ENCODE measurements around the gene SRC.

Gene SRC

DNA sequence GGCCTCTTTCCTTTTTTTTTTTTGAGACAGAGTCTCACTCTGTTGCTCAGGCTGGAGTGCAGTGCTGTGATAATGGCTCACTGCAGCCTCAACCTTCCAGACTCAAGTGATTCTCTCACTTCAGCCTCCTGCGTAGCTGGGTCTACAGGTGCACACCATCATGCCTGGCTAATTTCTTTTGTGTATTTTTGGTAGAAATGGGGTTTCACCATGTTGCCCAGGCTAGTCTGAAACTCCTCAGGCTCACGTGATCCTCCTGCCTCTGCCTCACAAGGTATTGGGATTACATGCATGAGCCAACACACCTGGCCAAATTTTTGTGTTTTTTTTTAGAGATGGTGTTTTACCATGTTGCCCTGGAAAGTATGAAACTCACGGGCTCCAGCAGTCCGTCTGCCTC is 29.3 kb downstream of the SRC start:
- Histone ChIP-seq H3K27ac (ENCODE audit: low read depth in 2 of 2, low read length in 2 of 2) (no peak overlapping the region), H3K4me1 (ENCODE audit: control insufficient read depth in 2 of 2, insufficient read depth in 2 of 2, low read length in 2 of 2) (peaks cover 3% of the 10 kb centered on the region in 2 donors), H3K9ac (ENCODE audit: low read depth in 1 of 2, low read length in 2 of 2) (no peak overlapping the region), H3K9me3 (ENCODE audit: control insufficient read depth in 2 of 2, low read length in 2 of 2) (no peaks in the 10 kb centered on the region), H3K36me3 (ENCODE audit: control insufficient read depth in 2 of 2, insufficient read depth in 2 of 2, low read length in 2 of 2) (peaks cover 8 to 20% of the 10 kb centered on the region in 2 donors), H3K27me3 (ENCODE audit: control insufficient read depth in 2 of 2, insufficient read depth in 2 of 2, low read length in 2 of 2) (no peaks in the 10 kb centered on the region), H3K4me3 (ENCODE audit: low read length in 2 of 2) (no peak overlapping the region)

GRCh38 chr20:37376324-37376723 is 30.4 kb downstream of the SRC start:
- peaks cover 10 to 20% of the 10 kb centered on the region in 2 donors for H3K36me3 ChIP-seq (ENCODE audit: control insufficient read depth in 2 of 2, insufficient read depth in 2 of 2, low read length in 2 of 2)
- no peaks in the 10 kb centered on the region for H3K27me3 ChIP-seq (ENCODE audit: control insufficient read depth in 2 of 2, insufficient read depth in 2 of 2, low read length in 2 of 2)
- no peak overlapping the region for H3K9ac ChIP-seq (ENCODE audit: low read depth in 1 of 2, low read length in 2 of 2)
- H3K4me1 ChIP-seq (ENCODE audit: control insufficient read depth in 2 of 2, insufficient read depth in 2 of 2, low read length in 2 of 2) = peaks cover 9 to 13% of the 10 kb centered on the region in 2 donors
- no peak overlapping the region for H3K27ac ChIP-seq (ENCODE audit: low read depth in 2 of 2, low read length in 2 of 2)
- no peaks in the 10 kb centered on the region for H3K9me3 ChIP-seq (ENCODE audit: control insufficient read depth in 2 of 2, low read length in 2 of 2)
- H3K4me3 ChIP-seq (ENCODE audit: low read length in 2 of 2) = no peak overlapping the region

DNA sequence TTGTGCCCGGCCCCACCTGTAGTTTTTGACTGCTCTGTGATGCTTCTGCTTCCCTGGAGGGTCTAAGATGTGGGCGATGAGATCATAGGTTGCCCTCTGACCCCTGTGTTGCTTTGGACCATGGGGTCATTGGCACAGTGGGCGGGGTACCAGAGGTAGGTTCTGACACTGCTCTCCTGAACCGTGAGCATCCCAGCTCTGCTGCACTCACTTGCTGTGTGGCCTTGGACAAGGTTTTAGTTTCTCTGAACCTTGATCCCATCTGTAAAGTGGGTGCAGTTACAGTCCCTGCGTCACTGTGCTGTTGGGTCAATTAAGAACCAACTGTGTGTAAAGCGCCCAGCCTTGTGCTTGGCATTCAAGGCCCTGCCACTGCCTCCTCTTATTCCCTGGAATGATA is 30.9 kb downstream of the SRC start:
- Histone ChIP-seq H3K9ac (ENCODE audit: low read depth in 1 of 2, low read length in 2 of 2) (no peak overlapping the region), H3K4me3 (ENCODE audit: low read length in 2 of 2) (no peak overlapping the region), H3K4me1 (ENCODE audit: control insufficient read depth in 2 of 2, insufficient read depth in 2 of 2, low read length in 2 of 2) (peaks cover 9 to 16% of the 10 kb centered on the region in 2 donors), H3K36me3 (ENCODE audit: control insufficient read depth in 2 of 2, insufficient read depth in 2 of 2, low read length in 2 of 2) (peaks cover 10 to 20% of the 10 kb centered on the region in 2 donors), H3K27ac (ENCODE audit: low read depth in 2 of 2, low read length in 2 of 2) (no peak overlapping the region), H3K27me3 (ENCODE audit: control insufficient read depth in 2 of 2, insufficient read depth in 2 of 2, low read length in 2 of 2) (no peaks in the 10 kb centered on the region), H3K9me3 (ENCODE audit: control insufficient read depth in 2 of 2, low read length in 2 of 2) (no peaks in the 10 kb centered on the region)

DNA sequence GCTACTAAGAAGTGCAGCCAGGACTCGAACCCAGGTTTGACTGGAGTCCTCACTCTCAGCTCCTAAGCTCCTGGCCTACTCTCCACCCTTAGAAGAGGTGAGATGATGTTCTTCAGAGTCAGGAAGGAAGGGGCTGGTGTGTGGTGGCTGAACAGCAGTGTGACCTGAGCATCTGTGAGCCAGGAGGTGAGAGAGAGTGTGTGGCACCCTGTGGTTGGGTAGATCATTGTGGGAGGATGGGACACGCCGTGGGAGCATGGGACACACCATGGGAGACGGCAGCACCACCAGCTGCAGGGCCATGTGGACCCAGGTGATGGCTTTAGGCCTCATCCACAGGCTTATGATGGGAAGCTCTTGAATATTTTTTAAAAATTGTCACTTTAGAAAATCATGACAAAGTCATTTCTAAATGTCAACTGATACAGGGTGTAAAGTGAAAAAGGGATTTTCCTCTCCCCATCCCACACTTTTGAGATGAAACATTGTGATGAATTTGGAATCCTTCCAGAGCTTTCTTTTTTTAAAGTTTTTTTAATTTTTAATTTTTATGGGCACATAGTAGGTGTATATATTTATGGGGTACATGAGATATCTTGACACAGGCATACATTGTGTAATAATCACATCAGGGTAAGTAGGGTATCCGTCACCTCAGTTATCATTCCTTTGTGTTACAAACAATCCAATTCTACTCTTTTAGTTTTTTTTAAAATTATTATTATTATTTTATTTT is 31.6 kb downstream of the SRC start:
- no peak overlapping the region for H3K27ac ChIP-seq (ENCODE audit: low read depth in 2 of 2, low read length in 2 of 2)
- H3K4me3 ChIP-seq (ENCODE audit: low read length in 2 of 2) = no peak overlapping the region
- peaks cover 9 to 18% of the 10 kb centered on the region in 2 donors for H3K4me1 ChIP-seq (ENCODE audit: control insufficient read depth in 2 of 2, insufficient read depth in 2 of 2, low read length in 2 of 2)
- no peaks in the 10 kb centered on the region for H3K27me3 ChIP-seq (ENCODE audit: control insufficient read depth in 2 of 2, insufficient read depth in 2 of 2, low read length in 2 of 2)
- H3K36me3 ChIP-seq (ENCODE audit: control insufficient read depth in 2 of 2, insufficient read depth in 2 of 2, low read length in 2 of 2) = peaks cover 10 to 24% of the 10 kb centered on the region in 2 donors
- H3K9ac ChIP-seq (ENCODE audit: low read depth in 1 of 2, low read length in 2 of 2) = no peak overlapping the region
- no peaks in the 10 kb centered on the region for H3K9me3 ChIP-seq (ENCODE audit: control insufficient read depth in 2 of 2, low read length in 2 of 2)

DNA sequence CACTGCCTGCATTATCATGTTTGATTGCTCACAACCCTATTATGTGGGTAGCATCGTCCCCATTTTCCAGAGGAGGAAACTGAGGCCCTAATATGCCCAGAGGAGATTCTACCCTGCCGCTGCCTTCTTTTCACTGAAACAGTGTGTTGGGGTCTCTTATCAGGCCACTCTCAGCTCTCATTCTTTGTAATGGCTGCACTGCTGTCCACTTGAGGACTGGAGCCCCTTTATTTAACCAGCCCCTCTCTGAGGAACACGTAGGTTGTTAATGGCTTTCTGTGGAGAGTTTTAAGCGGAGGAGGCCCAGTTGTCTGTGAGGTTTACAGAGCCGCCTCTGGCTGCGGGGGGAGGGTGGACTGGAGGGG is 32.5 kb downstream of the SRC start:
- no peaks in the 10 kb centered on the region for H3K27me3 ChIP-seq (ENCODE audit: control insufficient read depth in 2 of 2, insufficient read depth in 2 of 2, low read length in 2 of 2)
- no peak overlapping the region for H3K9ac ChIP-seq (ENCODE audit: low read depth in 1 of 2, low read length in 2 of 2)
- no peak overlapping the region for H3K27ac ChIP-seq (ENCODE audit: low read depth in 2 of 2, low read length in 2 of 2)
- peaks cover 9 to 18% of the 10 kb centered on the region in 2 donors for H3K4me1 ChIP-seq (ENCODE audit: control insufficient read depth in 2 of 2, insufficient read depth in 2 of 2, low read length in 2 of 2)
- H3K36me3 ChIP-seq (ENCODE audit: control insufficient read depth in 2 of 2, insufficient read depth in 2 of 2, low read length in 2 of 2) = peaks cover 10 to 24% of the 10 kb centered on the region in 2 donors
- H3K4me3 ChIP-seq (ENCODE audit: low read length in 2 of 2) = no peak overlapping the region
- H3K9me3 ChIP-seq (ENCODE audit: control insufficient read depth in 2 of 2, low read length in 2 of 2) = no peaks in the 10 kb centered on the region

DNA sequence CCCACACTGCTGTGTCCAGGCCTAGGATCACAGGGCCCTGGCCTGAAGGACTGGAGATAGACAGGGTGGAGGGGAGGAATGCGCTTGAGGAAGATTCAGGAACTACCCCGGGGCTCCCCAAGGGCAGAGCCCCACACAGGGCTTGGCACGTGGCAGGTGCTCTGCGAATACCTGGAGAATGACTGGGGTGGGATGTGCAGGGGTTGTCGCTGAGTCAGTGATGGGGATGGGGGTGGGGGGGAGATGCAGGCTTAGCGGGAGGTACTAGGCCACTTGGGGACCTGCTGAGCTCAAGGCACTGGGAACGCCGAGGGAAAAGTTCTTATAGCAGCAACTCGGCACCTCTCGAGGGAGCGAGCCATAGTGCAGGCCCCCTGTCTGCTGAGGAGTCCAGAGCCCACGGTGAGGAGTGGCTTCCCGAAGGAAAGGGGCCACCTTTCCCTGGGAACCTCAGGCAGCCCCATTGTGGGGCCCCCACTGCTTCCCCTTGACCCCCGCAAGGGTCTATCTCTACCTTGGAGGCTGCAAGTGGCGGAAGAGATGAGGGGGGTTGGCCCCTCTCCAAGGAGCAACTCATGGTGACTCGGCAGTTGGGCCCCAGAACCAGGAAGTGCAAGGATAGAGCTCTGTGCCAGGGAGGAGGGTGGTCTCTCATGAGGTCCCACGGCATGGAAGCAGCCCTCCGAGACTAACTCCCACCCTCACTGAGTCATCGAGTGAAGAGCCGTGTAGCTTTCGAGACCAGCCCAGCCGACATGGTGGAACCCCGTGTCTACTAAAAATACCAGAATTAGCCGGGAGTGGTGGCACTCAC is 33.1 kb downstream of the SRC start:
- Histone ChIP-seq H3K36me3 (ENCODE audit: control insufficient read depth in 2 of 2, insufficient read depth in 2 of 2, low read length in 2 of 2) (peaks cover 10 to 24% of the 10 kb centered on the region in 2 donors), H3K4me1 (ENCODE audit: control insufficient read depth in 2 of 2, insufficient read depth in 2 of 2, low read length in 2 of 2) (peaks cover 9 to 18% of the 10 kb centered on the region in 2 donors), H3K27ac (ENCODE audit: low read depth in 2 of 2, low read length in 2 of 2) (no peak overlapping the region), H3K9me3 (ENCODE audit: control insufficient read depth in 2 of 2, low read length in 2 of 2) (no peaks in the 10 kb centered on the region), H3K27me3 (ENCODE audit: control insufficient read depth in 2 of 2, insufficient read depth in 2 of 2, low read length in 2 of 2) (no peaks in the 10 kb centered on the region), H3K9ac (ENCODE audit: low read depth in 1 of 2, low read length in 2 of 2) (no peak overlapping the region), H3K4me3 (ENCODE audit: low read length in 2 of 2) (no peak overlapping the region)

DNA sequence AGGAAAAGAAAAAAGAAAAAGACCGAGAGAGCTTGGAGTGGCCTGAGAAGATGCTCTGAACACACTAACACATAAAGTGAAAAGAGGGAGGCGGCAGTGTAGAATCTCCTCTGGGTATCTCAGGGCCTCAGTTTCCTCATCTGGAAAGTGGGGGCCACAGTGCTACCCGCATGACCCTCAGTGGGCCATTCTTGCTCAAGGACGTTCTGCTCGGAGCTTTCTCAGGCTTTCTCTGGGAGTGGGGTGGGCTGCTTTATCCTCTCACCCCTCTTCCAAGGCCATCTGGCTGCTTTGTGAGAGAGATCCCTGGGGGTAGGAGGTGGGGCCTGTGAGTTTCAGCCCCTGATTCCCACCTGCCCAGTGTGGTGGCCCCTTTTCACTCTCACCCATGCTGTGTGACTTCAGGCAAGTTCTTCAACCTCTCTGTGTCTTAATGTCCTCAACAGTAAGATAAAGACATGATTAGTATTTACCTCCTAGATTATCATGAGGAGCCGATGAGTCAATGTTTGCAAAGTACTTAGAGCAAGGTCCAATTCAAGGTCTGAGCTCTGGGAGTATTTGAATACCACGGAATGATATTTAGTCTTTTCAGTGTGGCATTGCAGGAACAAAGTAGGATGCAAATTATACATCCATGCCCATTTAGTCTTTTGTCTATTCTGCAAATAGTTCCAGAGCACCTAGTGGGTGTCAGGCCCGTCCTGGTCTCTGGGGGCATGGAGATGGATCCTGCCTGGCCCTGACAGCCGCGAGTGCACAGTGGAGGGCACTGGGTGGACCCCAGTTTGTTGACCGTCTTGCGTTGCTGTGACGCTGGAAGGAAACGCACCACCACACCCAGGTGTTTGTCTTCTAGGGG is 34.3 kb downstream of the SRC start:
- no peaks in the 10 kb centered on the region for H3K9me3 ChIP-seq (ENCODE audit: control insufficient read depth in 2 of 2, low read length in 2 of 2)
- H3K4me3 ChIP-seq (ENCODE audit: low read length in 2 of 2) = no peak overlapping the region
- peaks cover 14 to 24% of the 10 kb centered on the region in 2 donors for H3K36me3 ChIP-seq (ENCODE audit: control insufficient read depth in 2 of 2, insufficient read depth in 2 of 2, low read length in 2 of 2)
- H3K9ac ChIP-seq (ENCODE audit: low read depth in 1 of 2, low read length in 2 of 2) = no peak overlapping the region
- peak overlapping the region; percentile 46 to 83 for H3K27ac ChIP-seq (ENCODE audit: low read depth in 2 of 2, low read length in 2 of 2)
- no peaks in the 10 kb centered on the region for H3K27me3 ChIP-seq (ENCODE audit: control insufficient read depth in 2 of 2, insufficient read depth in 2 of 2, low read length in 2 of 2)
- H3K4me1 ChIP-seq (ENCODE audit: control insufficient read depth in 2 of 2, insufficient read depth in 2 of 2, low read length in 2 of 2) = peaks cover 12 to 18% of the 10 kb centered on the region in 2 donors

DNA sequence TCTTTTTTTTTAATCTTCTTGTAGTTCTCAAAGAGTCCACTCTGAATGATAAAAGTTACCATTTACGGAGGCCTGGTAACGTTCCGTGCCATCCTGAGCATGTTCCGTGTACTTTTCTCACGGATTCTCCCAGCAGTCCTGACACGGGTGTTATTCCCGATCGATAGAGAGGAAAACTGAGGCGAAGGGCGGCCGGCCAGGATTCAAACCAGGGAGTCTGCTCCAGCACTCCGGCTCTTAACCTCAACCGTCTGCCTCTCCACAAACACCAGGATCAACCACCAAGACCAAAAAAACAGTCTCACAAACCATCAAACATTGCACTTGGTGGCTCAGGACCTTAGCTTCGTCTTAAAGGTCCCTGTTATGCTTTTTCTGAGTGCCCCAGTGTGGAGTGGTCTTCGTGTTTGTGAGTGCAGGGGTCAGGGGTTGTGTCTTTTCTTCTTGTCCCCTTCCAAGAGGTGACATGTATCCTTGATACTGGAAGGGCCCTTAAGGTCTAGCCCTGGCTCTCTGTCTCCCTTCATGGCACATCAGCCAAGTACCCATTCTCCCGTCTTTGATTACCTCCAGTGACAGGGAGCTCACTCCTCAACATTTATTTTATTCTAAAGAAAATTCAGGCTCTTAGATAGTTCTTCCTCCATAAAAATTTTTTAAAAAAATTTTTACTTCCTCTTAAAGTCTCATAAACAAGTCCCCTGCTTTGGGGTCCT is 35.1 kb downstream of the SRC start:
- Histone ChIP-seq H3K4me3 (ENCODE audit: low read length in 2 of 2) (no peak overlapping the region), H3K27me3 (ENCODE audit: control insufficient read depth in 2 of 2, insufficient read depth in 2 of 2, low read length in 2 of 2) (no peaks in the 10 kb centered on the region), H3K9ac (ENCODE audit: low read depth in 1 of 2, low read length in 2 of 2) (peak overlapping the region in 1 of 2 donors; percentile 5), H3K9me3 (ENCODE audit: control insufficient read depth in 2 of 2, low read length in 2 of 2) (no peaks in the 10 kb centered on the region), H3K4me1 (ENCODE audit: control insufficient read depth in 2 of 2, insufficient read depth in 2 of 2, low read length in 2 of 2) (peaks cover 12 to 18% of the 10 kb centered on the region in 2 donors), H3K36me3 (ENCODE audit: control insufficient read depth in 2 of 2, insufficient read depth in 2 of 2, low read length in 2 of 2) (peaks cover 15 to 25% of the 10 kb centered on the region in 2 donors), H3K27ac (ENCODE audit: low read depth in 2 of 2, low read length in 2 of 2) (peak overlapping the region; percentile 46 to 83)

DNA sequence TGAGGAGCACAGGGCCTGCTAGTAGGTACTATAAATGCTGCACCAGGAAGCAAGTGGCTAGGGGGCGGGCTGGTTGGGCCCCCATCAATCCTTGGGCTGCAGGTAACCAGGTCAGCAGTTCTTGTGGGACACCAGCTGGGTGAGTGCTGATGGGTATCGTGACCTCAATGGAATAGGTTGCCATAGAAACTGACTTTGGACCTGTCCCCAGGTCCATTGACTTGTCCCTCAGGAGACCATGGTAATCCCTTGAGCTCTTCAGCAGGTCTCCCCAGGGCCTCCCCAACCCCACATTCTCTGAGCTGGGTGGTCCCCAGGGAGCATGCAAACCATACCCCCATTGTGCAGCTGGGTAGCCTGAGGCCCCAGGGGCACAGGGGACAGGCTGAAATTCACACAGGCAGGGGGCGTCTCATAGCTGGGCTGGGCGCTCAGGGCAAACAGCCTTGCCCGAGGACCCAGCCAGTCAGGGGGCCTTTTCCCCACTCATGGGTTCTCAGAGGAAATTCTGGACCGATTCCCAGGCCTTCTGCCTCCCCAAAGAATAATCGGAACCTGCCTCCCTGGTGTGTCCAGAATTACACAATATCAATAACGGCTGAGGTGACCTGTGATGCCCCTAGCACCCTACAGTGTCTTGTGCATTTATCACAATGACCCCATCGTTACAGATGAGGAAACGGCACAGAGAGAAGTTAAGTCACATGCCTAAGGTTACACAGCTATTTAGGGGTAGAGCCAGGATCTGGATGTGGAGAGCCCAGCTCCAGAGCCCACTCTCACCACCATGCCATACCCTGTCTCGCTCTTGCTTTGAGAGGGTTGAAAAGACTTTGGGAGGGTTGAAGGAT is 35.9 kb downstream of the SRC start:
- no peak overlapping the region for H3K9ac ChIP-seq (ENCODE audit: low read depth in 1 of 2, low read length in 2 of 2)
- H3K36me3 ChIP-seq (ENCODE audit: control insufficient read depth in 2 of 2, insufficient read depth in 2 of 2, low read length in 2 of 2) = peaks cover 13 to 27% of the 10 kb centered on the region in 2 donors
- H3K4me1 ChIP-seq (ENCODE audit: control insufficient read depth in 2 of 2, insufficient read depth in 2 of 2, low read length in 2 of 2) = peaks cover 12 to 18% of the 10 kb centered on the region in 2 donors
- H3K9me3 ChIP-seq (ENCODE audit: control insufficient read depth in 2 of 2, low read length in 2 of 2) = no peaks in the 10 kb centered on the region
- no peak overlapping the region for H3K4me3 ChIP-seq (ENCODE audit: low read length in 2 of 2)
- peak overlapping the region in 1 of 2 donors; percentile 9 for H3K27ac ChIP-seq (ENCODE audit: low read depth in 2 of 2, low read length in 2 of 2)
- H3K27me3 ChIP-seq (ENCODE audit: control insufficient read depth in 2 of 2, insufficient read depth in 2 of 2, low read length in 2 of 2) = no peaks in the 10 kb centered on the region

Measured in mucosa of rectum (tissue), 2 donors.